Measurements from ENCODE around the gene GPR15. TPM values are rescaled to one million over a fixed set of nuclear protein-coding genes. Genes with fewer than 3 reads are reported as not detected.

GPR15 gene
- total and polyA plus RNA-seq, 4 donors, result not detected

GRCh38 chr3:98528474-98529346 is 3.1 kb upstream of the GPR15 start:
- Histone ChIP-seq H3K27ac (ENCODE audit: low read depth, low read length) (no peak overlapping the region), H3K4me1 (ENCODE audit: control insufficient read depth, insufficient read depth, low read length) (no peaks in the 10 kb centered on the region), H3K9me3 (ENCODE audit: control insufficient read depth, insufficient read depth, low read length) (no peaks in the 10 kb centered on the region), H3K36me3 (ENCODE audit: control insufficient read depth, insufficient read depth, low read length) (no peaks in the 10 kb centered on the region), H3K27me3 (ENCODE audit: control insufficient read depth, insufficient read depth, low read length) (no peaks in the 10 kb centered on the region), H3K4me3 (ENCODE audit: low read depth, low read length) (no peak overlapping the region)
- 0% methylated on average over 1 of the region's 4 CpGs for WGBS (ENCODE audit: insufficient coverage)
- DNase-seq (ENCODE audit: low read depth in 4 of 6, low spot score in 6 of 6), result no peak

DNA sequence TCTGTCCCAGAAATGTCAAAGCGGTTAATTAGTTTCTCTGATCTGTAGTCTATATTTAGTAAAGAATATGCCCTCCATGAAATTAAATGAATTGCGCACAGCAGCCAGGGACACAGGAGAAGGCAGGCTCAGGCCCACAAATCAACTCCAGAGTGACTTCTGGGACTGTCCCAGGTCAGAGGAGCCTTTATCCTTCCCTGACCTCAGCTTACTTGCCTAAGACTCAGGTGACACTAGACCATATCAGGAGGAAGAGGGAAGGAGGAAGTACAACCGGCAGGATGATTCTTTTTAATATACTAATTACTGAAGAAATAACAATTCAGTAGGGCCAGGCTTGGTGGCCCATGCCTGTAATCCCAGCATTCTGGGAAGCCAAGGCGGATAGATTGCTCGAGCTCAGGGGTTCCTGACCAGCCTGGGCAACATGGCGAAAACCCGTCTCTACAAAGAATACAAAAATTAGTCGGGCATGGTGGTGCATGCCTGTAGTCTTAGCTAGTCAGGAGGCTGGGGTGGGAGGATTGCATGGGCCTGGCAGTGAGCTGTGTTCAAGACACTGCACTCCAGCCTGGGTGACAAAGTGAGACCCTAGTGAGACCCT is 1.8 kb upstream of the GPR15 start:
- Histone ChIP-seq H3K4me3 (ENCODE audit: low read depth, low read length) (no peak overlapping the region), H3K4me1 (ENCODE audit: control insufficient read depth, insufficient read depth, low read length) (no peaks in the 10 kb centered on the region), H3K27ac (ENCODE audit: low read depth, low read length) (no peak overlapping the region), H3K36me3 (ENCODE audit: control insufficient read depth, insufficient read depth, low read length) (no peaks in the 10 kb centered on the region), H3K27me3 (ENCODE audit: control insufficient read depth, insufficient read depth, low read length) (no peaks in the 10 kb centered on the region), H3K9me3 (ENCODE audit: control insufficient read depth, insufficient read depth, low read length) (no peaks in the 10 kb centered on the region)
- DNase-seq (ENCODE audit: low read depth in 4 of 6, low spot score in 6 of 6), result peak in 1 of 6 donors; percentile 13
- WGBS (ENCODE audit: insufficient coverage), result 83% methylated on average over 1 of the region's 8 CpGs

GRCh38 chr3:98530676-98531075 is 1.1 kb upstream of the GPR15 start:
- no peaks in the 10 kb centered on the region for H3K9me3 ChIP-seq (ENCODE audit: control insufficient read depth, insufficient read depth, low read length)
- no peaks in the 10 kb centered on the region for H3K36me3 ChIP-seq (ENCODE audit: control insufficient read depth, insufficient read depth, low read length)
- DNase-seq (ENCODE audit: low read depth in 4 of 6, low spot score in 6 of 6), result no peak
- no CpG with 5 or more reads among the region's 2 CpGs for WGBS (ENCODE audit: insufficient coverage)
- no peaks in the 10 kb centered on the region for H3K4me1 ChIP-seq (ENCODE audit: control insufficient read depth, insufficient read depth, low read length)
- H3K4me3 ChIP-seq (ENCODE audit: low read depth, low read length), result no peak overlapping the region
- no peak overlapping the region for H3K27ac ChIP-seq (ENCODE audit: low read depth, low read length)
- no peaks in the 10 kb centered on the region for H3K27me3 ChIP-seq (ENCODE audit: control insufficient read depth, insufficient read depth, low read length)

- Histone ChIP-seq H3K4me3 (ENCODE audit: low read depth, low read length) (no peak overlapping the region), H3K27me3 (ENCODE audit: control insufficient read depth, insufficient read depth, low read length) (no peaks in the 10 kb centered on the region), H3K9me3 (ENCODE audit: control insufficient read depth, insufficient read depth, low read length) (no peaks in the 10 kb centered on the region), H3K36me3 (ENCODE audit: control insufficient read depth, insufficient read depth, low read length) (no peaks in the 10 kb centered on the region), H3K4me1 (ENCODE audit: control insufficient read depth, insufficient read depth, low read length) (no peaks in the 10 kb centered on the region), H3K27ac (ENCODE audit: low read depth, low read length) (no peak overlapping the region)
- 79% methylated on average over 5 of the region's 5 CpGs for WGBS (ENCODE audit: insufficient coverage)
- DNase-seq (ENCODE audit: low read depth in 4 of 6, low spot score in 6 of 6), result no peak
These were observed 478 bp downstream of the GPR15 start for GRCh38 chr3:98532275-98532637.

DNA sequence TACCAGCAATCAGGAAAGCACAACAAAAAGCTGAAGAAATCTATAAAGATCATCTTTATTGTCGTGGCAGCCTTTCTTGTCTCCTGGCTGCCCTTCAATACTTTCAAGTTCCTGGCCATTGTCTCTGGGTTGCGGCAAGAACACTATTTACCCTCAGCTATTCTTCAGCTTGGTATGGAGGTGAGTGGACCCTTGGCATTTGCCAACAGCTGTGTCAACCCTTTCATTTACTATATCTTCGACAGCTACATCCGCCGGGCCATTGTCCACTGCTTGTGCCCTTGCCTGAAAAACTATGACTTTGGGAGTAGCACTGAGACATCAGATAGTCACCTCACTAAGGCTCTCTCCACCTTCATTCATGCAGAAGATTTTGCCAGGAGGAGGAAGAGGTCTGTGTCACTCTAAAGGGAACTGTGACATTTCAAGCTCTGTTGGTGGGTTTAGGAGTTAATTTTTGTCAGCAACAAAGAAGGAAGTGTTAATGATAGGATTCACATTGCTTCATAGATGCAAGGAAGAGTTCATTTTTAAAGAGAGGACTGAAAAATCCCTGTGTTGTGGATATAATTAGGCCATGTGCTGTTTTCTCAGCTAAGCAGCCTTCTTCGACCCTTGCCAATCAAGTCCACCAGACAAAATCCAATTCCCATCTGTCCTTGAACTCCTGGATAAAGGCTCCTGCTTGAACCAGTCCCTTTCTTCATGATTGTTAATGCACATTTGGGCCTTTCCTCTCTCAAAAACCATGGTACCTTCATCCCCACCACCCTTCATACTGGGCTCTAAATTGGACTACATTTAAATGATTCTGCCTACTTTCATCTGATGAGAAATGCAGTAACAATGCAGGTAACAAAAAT is 1.2 kb downstream of the GPR15 start:
- DNase-seq (ENCODE audit: low read depth in 4 of 6, low spot score in 6 of 6), result no peak
- H3K27ac ChIP-seq (ENCODE audit: low read depth, low read length), result no peak overlapping the region
- H3K4me1 ChIP-seq (ENCODE audit: control insufficient read depth, insufficient read depth, low read length), result no peaks in the 10 kb centered on the region
- H3K4me3 ChIP-seq (ENCODE audit: low read depth, low read length), result no peak overlapping the region
- H3K9me3 ChIP-seq (ENCODE audit: control insufficient read depth, insufficient read depth, low read length), result no peaks in the 10 kb centered on the region
- no peaks in the 10 kb centered on the region for H3K27me3 ChIP-seq (ENCODE audit: control insufficient read depth, insufficient read depth, low read length)
- H3K36me3 ChIP-seq (ENCODE audit: control insufficient read depth, insufficient read depth, low read length), result no peaks in the 10 kb centered on the region
- WGBS (ENCODE audit: insufficient coverage), result 85% methylated on average over 2 of the region's 6 CpGs

DNA sequence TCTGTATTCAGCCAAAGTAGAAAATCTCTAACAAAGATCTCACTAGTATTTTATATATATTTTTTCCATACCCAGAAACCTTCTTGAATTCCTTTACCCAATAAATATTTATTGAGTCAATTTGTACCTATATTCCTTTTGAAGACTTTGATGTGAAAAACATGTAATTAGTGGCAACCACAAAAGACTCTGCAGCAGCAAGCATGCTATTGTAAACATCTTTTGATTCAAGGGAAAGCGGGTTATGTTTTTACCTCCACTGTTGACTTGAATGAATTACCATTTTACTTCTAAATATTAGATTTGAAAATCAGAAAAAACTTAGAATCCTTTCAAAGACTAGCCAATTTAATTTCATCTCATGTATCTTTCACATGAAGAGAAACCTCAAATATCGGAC is 2.4 kb downstream of the GPR15 start:
- Histone ChIP-seq H3K9me3 (ENCODE audit: control insufficient read depth, insufficient read depth, low read length) (no peaks in the 10 kb centered on the region), H3K36me3 (ENCODE audit: control insufficient read depth, insufficient read depth, low read length) (no peaks in the 10 kb centered on the region), H3K27ac (ENCODE audit: low read depth, low read length) (no peak overlapping the region), H3K27me3 (ENCODE audit: control insufficient read depth, insufficient read depth, low read length) (no peaks in the 10 kb centered on the region), H3K4me1 (ENCODE audit: control insufficient read depth, insufficient read depth, low read length) (no peaks in the 10 kb centered on the region), H3K4me3 (ENCODE audit: low read depth, low read length) (no peak overlapping the region)
- WGBS (ENCODE audit: insufficient coverage), result no CpG with 5 or more reads among the region's 2 CpGs
- DNase-seq (ENCODE audit: low read depth in 4 of 6, low spot score in 6 of 6), result no peak

- DNase-seq (ENCODE audit: low read depth in 4 of 6, low spot score in 6 of 6), result no peak
- Histone ChIP-seq H3K4me3 (ENCODE audit: low read depth, low read length) (no peak overlapping the region), H3K27ac (ENCODE audit: low read depth, low read length) (no peak overlapping the region), H3K27me3 (ENCODE audit: control insufficient read depth, insufficient read depth, low read length) (no peaks in the 10 kb centered on the region), H3K4me1 (ENCODE audit: control insufficient read depth, insufficient read depth, low read length) (no peaks in the 10 kb centered on the region), H3K36me3 (ENCODE audit: control insufficient read depth, insufficient read depth, low read length) (no peaks in the 10 kb centered on the region), H3K9me3 (ENCODE audit: control insufficient read depth, insufficient read depth, low read length) (no peaks in the 10 kb centered on the region)
- WGBS (ENCODE audit: insufficient coverage), result no CpG with 5 or more reads among the region's 1 CpG
These were observed 3.0 kb downstream of the GPR15 start for GRCh38 chr3:98534734-98535133.

DNA sequence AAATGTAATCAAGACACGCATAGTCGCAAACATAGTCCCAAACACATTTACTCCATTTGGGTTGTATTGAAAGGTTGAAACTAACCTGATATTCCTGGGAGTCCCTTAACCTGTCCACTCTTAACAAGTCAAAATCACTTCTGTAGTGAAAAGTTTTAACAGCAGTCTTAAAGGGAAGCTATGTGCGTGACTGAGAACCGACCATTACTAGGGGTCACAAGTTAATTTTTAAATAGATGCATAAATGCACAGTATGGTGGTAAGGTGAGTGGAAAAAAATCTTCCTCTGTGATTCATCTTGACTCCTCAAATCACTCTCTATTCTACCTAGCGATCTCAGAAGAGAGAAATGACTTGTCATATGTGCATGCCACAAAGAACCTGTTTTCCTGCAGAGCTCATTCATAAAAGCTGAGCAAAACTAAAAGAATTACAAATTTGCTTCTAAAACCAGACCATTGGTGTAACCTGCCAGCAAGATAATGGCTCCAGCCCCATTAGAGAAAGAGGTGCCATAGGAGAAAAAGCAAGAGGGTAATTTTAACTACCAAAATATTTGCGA is 4.8 kb downstream of the GPR15 start:
- no peaks in the 10 kb centered on the region for H3K36me3 ChIP-seq (ENCODE audit: control insufficient read depth, insufficient read depth, low read length)
- H3K4me3 ChIP-seq (ENCODE audit: low read depth, low read length), result no peak overlapping the region
- H3K27me3 ChIP-seq (ENCODE audit: control insufficient read depth, insufficient read depth, low read length), result no peaks in the 10 kb centered on the region
- WGBS (ENCODE audit: insufficient coverage), result 100% methylated on average over 1 of the region's 6 CpGs
- H3K27ac ChIP-seq (ENCODE audit: low read depth, low read length), result no peak overlapping the region
- no peaks in the 10 kb centered on the region for H3K4me1 ChIP-seq (ENCODE audit: control insufficient read depth, insufficient read depth, low read length)
- H3K9me3 ChIP-seq (ENCODE audit: control insufficient read depth, insufficient read depth, low read length), result no peaks in the 10 kb centered on the region
- DNase-seq (ENCODE audit: low read depth in 4 of 6, low spot score in 6 of 6), result no peak

DNA sequence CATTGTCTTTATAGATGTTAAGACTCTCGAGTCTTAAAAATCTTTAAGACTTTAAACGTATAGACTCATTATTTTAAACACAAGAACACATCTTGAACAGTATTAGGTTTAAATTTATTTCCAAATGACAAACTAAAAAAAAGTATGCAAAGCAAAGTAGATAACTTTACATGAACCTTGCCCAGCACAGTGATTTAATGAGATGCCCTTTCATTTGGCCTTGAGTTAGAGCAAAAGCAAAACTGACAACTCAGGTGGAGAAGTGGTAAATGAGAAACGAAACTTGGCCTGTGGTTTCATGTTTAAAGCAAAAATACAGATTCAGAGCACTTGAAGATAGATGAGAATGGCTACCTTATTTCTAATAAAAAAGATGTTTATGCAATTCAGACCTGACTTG is 8.6 kb downstream of the GPR15 start:
- Histone ChIP-seq H3K27ac (ENCODE audit: low read depth, low read length) (no peak overlapping the region), H3K9me3 (ENCODE audit: control insufficient read depth, insufficient read depth, low read length) (no peaks in the 10 kb centered on the region), H3K4me1 (ENCODE audit: control insufficient read depth, insufficient read depth, low read length) (no peaks in the 10 kb centered on the region), H3K4me3 (ENCODE audit: low read depth, low read length) (no peak overlapping the region), H3K36me3 (ENCODE audit: control insufficient read depth, insufficient read depth, low read length) (no peaks in the 10 kb centered on the region), H3K27me3 (ENCODE audit: control insufficient read depth, insufficient read depth, low read length) (no peaks in the 10 kb centered on the region)
- no peak for DNase-seq (ENCODE audit: low read depth in 4 of 6, low spot score in 6 of 6)
- 60% methylated on average over 1 of the region's 3 CpGs for WGBS (ENCODE audit: insufficient coverage)
